Neural progenitor cell (in vitro differentiated cells): ENCODE results near the gene JAK3.

Experiments used
- EZH2 ChIP-seq: fragments of 200-600 bp; sonication (generic); IDR thresholded peaks from 2 replicates; pipeline ENCODE4 v1.6.1; 2017; ENCODE audit warnings: antibody characterized with exemption, mild to moderate bottlenecking, moderate library complexity
- TF ChIP-seq, protein P1 (sequence below): fragments of 200-600 bp; sonication (generic); IDR thresholded peaks from 2 replicates; pipeline ENCODE4 v1.5.1; 2017; ENCODE audit warnings: antibody characterized with exemption, mild to moderate bottlenecking

DNA sequence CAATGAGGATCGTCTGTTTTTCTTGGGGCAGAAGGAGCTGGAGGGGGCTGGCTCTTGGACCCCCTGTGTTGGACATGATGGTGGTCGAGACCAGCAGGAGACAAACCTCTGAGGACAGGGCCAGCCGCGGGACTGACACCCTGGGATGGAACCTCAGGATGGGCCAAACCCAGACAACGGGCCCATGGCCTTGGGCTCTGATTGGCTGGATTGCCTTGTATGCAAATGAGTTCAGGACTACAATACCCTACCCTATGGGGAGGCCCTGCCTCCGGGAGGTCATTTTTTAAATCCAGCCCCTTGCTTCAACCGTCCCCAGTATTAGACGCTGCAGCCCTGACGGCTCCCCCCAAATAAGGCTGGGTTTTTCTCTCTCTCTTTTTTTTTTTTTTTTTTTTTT is 46.0 kb upstream of the JAK3 start:
- TF ChIP-seq, protein P1, sequence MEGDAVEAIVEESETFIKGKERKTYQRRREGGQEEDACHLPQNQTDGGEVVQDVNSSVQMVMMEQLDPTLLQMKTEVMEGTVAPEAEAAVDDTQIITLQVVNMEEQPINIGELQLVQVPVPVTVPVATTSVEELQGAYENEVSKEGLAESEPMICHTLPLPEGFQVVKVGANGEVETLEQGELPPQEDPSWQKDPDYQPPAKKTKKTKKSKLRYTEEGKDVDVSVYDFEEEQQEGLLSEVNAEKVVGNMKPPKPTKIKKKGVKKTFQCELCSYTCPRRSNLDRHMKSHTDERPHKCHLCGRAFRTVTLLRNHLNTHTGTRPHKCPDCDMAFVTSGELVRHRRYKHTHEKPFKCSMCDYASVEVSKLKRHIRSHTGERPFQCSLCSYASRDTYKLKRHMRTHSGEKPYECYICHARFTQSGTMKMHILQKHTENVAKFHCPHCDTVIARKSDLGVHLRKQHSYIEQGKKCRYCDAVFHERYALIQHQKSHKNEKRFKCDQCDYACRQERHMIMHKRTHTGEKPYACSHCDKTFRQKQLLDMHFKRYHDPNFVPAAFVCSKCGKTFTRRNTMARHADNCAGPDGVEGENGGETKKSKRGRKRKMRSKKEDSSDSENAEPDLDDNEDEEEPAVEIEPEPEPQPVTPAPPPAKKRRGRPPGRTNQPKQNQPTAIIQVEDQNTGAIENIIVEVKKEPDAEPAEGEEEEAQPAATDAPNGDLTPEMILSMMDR = no peak
- TF ChIP-seq EZH2 = no peak
